Measurements from ENCODE around the gene STARD3NL. TPM values are rescaled to one million over a fixed set of nuclear protein-coding genes. Genes with fewer than 3 reads are reported as not detected.

Gene STARD3NL
- total RNA-seq, 1 donor from 2014 or later, result 53.8 TPM

- H3K27ac ChIP-seq, result peak overlapping the region; percentile 43
- H3K4me3 ChIP-seq, result no peak overlapping the region
- TF ChIP-seq CTCF (IDR thresholded peaks at IDR 0.05), result peak; percentile 98
- no peaks in the 10 kb centered on the region for H3K9me3 ChIP-seq
- peak; percentile 85 for DNase-seq
- intact Hi-C loops (cut with DNase I), result no loop called here
- peaks cover 52% of the 10 kb centered on the region for H3K36me3 ChIP-seq
- H3K27me3 ChIP-seq, result no peaks in the 10 kb centered on the region
- peaks cover 16% of the 10 kb centered on the region for H3K4me1 ChIP-seq
- peak; percentile 98 for ATAC-seq
These were observed 38.0 kb downstream of the STARD3NL start for GRCh38 chr7:38215735-38216670.

DNA sequence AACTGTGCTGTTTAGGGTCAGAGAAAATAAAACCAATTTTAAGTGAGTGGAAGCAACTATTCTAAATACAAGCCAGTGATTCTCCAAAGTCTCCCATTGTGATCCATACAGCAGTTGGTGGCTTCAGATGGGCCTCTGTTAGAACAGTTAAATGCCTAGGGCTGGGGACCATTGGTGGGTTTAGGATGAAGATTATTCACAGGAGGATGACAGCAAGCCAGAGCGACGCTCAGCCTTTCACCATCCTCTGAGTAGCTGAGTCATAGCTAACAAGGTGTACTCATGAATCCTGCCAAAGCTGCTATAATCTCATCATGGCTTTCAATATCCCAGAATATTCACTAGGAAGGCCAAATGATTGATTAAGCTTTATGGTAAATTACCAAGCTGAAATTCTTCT is 39.6 kb downstream of the STARD3NL start:
- intact Hi-C loops (cut with DNase I), result no loop called here
- no peak for TF ChIP-seq CTCF (IDR thresholded peaks at IDR 0.05)
- peaks cover 21% of the 10 kb centered on the region for H3K4me1 ChIP-seq
- H3K4me3 ChIP-seq, result no peak overlapping the region
- H3K27me3 ChIP-seq, result no peaks in the 10 kb centered on the region
- H3K9me3 ChIP-seq, result no peaks in the 10 kb centered on the region
- no peak for ATAC-seq
- H3K27ac ChIP-seq, result no peak overlapping the region
- DNase-seq, result no peak
- H3K36me3 ChIP-seq, result peaks cover 64% of the 10 kb centered on the region

- DNase-seq, result no peak
- peaks cover 56% of the 10 kb centered on the region for H3K36me3 ChIP-seq
- intact Hi-C loops (cut with DNase I), result loop anchor here (5.0 kb wide), 1 partner anchor 118 kb away; no protein-coding TSS in a partner anchor
- TF ChIP-seq CTCF (IDR thresholded peaks at IDR 0.05), result no peak
- ATAC-seq, result no peak
- H3K9me3 ChIP-seq, result no peaks in the 10 kb centered on the region
- no peak overlapping the region for H3K27ac ChIP-seq
- H3K4me1 ChIP-seq, result peaks cover 17% of the 10 kb centered on the region
- no peak overlapping the region for H3K4me3 ChIP-seq
- H3K27me3 ChIP-seq, result no peaks in the 10 kb centered on the region
These were observed 42.4 kb downstream of the STARD3NL start for GRCh38 chr7:38220452-38220851.

DNA sequence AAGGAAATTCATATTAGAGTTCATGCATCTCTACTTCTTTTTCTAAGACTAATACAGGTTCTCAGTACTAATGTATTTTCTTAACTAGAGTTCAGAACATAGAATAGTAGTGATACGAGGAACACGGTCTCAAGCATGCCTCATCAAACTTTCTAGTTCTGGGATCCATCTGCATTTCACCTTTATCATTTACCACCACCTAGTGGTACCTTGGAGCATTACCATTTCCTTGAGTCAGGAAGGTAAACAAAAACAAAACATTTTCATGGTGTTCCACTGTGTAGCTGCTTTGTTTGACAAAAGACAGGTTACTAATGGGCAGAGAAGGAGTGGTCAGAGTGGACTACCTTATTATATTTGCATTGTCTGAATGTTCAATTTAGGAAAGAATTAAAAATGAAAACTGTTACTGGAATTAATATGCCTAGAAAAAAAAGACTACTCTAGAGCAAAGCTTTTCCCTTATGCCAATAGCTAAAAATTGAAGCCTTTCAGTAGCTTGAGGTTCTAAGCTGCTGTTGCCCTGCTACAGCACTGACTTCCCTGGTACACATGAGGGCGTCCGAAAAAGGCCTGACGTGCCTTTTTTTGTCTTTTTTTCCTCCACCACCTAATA is 44.5 kb downstream of the STARD3NL start:
- H3K9me3 ChIP-seq, result no peaks in the 10 kb centered on the region
- H3K4me3 ChIP-seq, result no peak overlapping the region
- DNase-seq (no peak), ATAC-seq (peak; percentile 94)
- peak; percentile 91 for TF ChIP-seq CTCF (IDR thresholded peaks at IDR 0.05)
- peaks cover 52% of the 10 kb centered on the region for H3K36me3 ChIP-seq
- intact Hi-C loops (cut with DNase I), result loop anchor here (5.0 kb wide), 1 partner anchor 120 kb away; no protein-coding TSS in a partner anchor
- H3K27ac ChIP-seq, result no peak overlapping the region
- peaks cover 10% of the 10 kb centered on the region for H3K4me1 ChIP-seq
- no peaks in the 10 kb centered on the region for H3K27me3 ChIP-seq

- peaks cover 50% of the 10 kb centered on the region for H3K36me3 ChIP-seq
These were observed 45.3 kb downstream of the STARD3NL start for GRCh38 chr7:38223306-38223705.

More at GRCh38 chr7:38223306-38223705, 45.3 kb downstream of the STARD3NL start:
- Histone ChIP-seq H3K4me3 (no peak overlapping the region), H3K4me1 (peaks cover 10% of the 10 kb centered on the region), H3K9me3 (no peaks in the 10 kb centered on the region), H3K27ac (no peak overlapping the region), H3K27me3 (no peaks in the 10 kb centered on the region)
- ATAC-seq (no peak), DNase-seq (no peak)
- intact Hi-C loops (cut with DNase I), result loop anchor here (5.0 kb wide), 1 partner anchor 121 kb away; no protein-coding TSS in a partner anchor
- no peak for TF ChIP-seq CTCF (IDR thresholded peaks at IDR 0.05)

Data from upper lobe of right lung (tissue), 1 donor.